Natural killer cell treated with Interleukin-12 subunit alpha and Interleukin-12 subunit beta and Interleukin-15 and Interleukin-18, amount 100 ng/mL, for 72 hours (primary cell): ENCODE results near the gene SMARCD3. TPM values are rescaled to one million over a fixed set of nuclear protein-coding genes. Genes with fewer than 3 reads are reported as not detected.

Experiments used
- ATAC-seq, 2 donors: fragments of 150-1000 bp; cut with Tn5 transposase in 1 of 2; sonication (Bioruptor Pico), chemical (Tn5 transposase) in 1 of 2; 2 replicates each; pipeline ENCODE4 v1.10.0; 2021
- DNase-seq: peaks from one replicate; pipeline ENCODE4 v3.0.0; 2022; ENCODE audit warnings: low spot score
- H3K27ac Mint-ChIP-seq, 2 donors: 1 replicate in 1 of 2; 2 replicates in 1 of 2; pipeline ENCODE4 v1.8.0; 2022; ENCODE audit warnings: mixed read lengths in 2 of 2, mild to moderate bottlenecking in 1 of 2, moderate library complexity in 1 of 2
- H3K27me3 Mint-ChIP-seq, 2 donors: 1 replicate in 1 of 2; 2 replicates in 1 of 2; pipeline ENCODE4 v1.8.0; 2022; ENCODE audit warnings: mixed read lengths in 2 of 2
- H3K36me3 Mint-ChIP-seq: one replicate; pipeline ENCODE4 v1.8.0; 2022; ENCODE audit warnings: mixed read lengths
- H3K4me1 Mint-ChIP-seq, 2 donors: 1 replicate in 1 of 2; 2 replicates in 1 of 2; pipeline ENCODE4 v1.8.0; 2022; ENCODE audit warnings: low read depth in 2 of 2, mixed read lengths in 2 of 2, mild to moderate bottlenecking in 1 of 2
- H3K4me3 Mint-ChIP-seq: one replicate; pipeline ENCODE4 v1.8.0; 2022; ENCODE audit warnings: mixed read lengths
- H3K9me3 Mint-ChIP-seq: 2 replicates; pipeline ENCODE4 v1.8.0; 2022; ENCODE audit warnings: mixed read lengths
- total RNA-seq, 2 donors: library from RNA; stranded (reverse); gene quantifications; one replicate each; pipeline ENCODE4 v1.2.3, GENCODE V29; 2022

Gene SMARCD3
- 1 to 10 TPM in 1 of 2 donors, under 1 TPM in 1; 0.93 to 1.2 TPM for total RNA-seq

DNA sequence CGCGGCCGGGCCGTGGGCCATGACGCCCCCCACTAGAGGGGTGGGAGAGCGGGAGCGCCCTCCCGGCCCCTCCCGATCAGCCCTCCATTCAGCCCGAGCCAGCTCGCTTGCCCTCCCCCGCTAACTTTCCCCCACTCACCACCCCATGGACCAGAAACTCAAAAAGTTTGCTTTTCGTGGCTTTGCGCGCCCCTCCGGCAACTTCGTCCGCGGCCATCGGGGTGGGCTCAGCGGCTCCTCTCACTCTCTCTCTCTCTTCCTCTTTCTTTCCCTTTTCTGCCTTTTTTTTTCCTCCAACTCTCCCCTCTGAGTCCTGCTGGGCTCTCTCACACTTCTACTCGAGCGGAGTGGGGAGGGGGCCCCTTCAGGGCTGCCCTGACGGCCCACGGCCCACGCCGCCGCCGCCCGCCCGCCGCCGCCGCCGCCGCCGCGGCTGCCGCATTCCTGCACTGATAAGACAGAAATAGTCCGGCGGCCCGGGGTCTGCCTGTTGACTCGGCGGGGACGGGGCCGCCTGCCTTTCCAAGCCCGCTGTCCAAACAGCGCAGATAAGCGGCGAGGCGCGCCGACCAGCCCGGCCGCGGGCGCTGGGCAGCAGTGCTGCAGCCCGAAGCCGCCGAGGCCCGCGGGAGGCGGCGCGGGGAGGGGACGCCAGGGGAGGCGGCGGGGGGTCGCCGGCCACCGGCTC is at the start of gene SMARCD3:
SMARCD3 (minus strand) TSS at position 349 of the 688 bp plus-strand sequence; CDS start at position 217, 132 bp downstream.
- H3K4me1 Mint-ChIP-seq = peaks cover 27 to 33% of the 10 kb centered on the region in 2 donors

DNA sequence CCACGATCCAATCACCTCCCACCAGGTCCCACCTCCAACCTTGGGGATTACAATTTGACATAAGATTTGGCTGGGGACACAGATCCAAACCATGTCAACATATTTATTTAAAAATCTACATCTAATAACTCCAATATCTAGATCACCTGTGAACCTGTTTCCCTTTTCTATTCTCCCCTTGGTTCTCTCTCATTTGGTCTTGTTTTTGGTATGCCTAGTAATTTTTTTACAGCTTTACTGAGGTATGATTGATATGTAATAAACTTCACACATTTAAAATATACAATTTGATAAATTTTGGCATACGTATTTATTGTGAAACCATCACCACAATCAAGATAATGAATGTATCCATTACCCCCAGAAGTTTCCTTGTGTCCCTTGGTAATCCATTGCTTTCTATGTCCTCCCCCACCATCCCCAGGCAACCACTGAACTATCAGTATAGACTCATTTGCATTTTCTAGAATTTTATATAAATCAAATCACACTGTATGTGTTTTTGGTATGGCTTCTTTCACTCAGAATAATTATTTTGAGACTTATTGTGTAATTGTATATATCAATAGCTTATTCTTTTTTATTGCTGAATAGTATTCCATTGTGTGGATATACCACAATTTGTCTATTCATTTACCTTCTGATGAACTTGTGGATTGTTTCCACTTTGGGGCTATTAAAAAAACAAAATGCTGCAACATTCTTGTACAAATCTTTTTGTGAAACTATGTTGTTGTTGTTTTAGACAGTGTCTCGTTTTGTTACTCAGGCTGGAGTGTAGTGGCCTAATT is 47.9 kb upstream of the SMARCD3 start:
- no peaks in the 10 kb centered on the region for H3K36me3 Mint-ChIP-seq

More for the DNA sequence above, at the start of gene SMARCD3:
- ATAC-seq (peak; percentile 51 to 70), DNase-seq (no peak)
- Mint-ChIP-seq H3K27ac (peak within 1 kb of the TSS in 1 of 2 donors; percentile 43), H3K4me3 (peak within 1 kb of the TSS; percentile 90), H3K27me3 (peaks cover 28 to 41% of the 10 kb centered on the region in 2 donors), H3K36me3 (no peaks in the 10 kb centered on the region), H3K9me3 (no peaks in the 10 kb centered on the region)

DNA sequence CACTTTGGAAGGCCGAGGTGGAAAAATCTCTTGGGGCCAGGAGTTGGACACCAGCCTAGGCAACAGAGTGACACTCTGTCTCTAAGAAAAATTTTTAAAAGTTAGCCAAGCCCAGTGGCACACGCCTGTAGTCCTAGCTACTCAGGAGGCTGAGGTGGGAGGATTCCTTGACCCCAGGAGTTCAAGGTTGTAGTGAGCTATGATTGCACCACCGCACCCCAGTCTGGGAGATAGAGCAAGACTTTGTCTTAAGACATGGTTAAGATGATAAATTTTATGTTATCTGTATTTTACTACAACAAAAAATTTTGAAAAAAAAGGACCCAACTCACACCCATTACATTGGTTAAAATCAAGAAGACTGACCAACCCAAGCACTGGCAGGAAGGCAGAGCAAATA is 44.4 kb upstream of the SMARCD3 start:
- Mint-ChIP-seq H3K4me1 (no peaks in the 10 kb centered on the region), H3K9me3 (no peaks in the 10 kb centered on the region), H3K4me3 (no peak overlapping the region), H3K36me3 (no peaks in the 10 kb centered on the region), H3K27me3 (peaks cover 7 to 13% of the 10 kb centered on the region in 2 donors), H3K27ac (no peak overlapping the region)
- ATAC-seq = no peak
- DNase-seq = no peak

More for the DNA sequence above, 47.9 kb upstream of the SMARCD3 start:
- Mint-ChIP-seq H3K9me3 (peaks cover 3% of the 10 kb centered on the region), H3K4me1 (no peaks in the 10 kb centered on the region), H3K27me3 (peaks cover 13 to 16% of the 10 kb centered on the region in 2 donors), H3K4me3 (no peak overlapping the region), H3K27ac (no peak overlapping the region)
- ATAC-seq (no peak), DNase-seq (no peak)

DNA sequence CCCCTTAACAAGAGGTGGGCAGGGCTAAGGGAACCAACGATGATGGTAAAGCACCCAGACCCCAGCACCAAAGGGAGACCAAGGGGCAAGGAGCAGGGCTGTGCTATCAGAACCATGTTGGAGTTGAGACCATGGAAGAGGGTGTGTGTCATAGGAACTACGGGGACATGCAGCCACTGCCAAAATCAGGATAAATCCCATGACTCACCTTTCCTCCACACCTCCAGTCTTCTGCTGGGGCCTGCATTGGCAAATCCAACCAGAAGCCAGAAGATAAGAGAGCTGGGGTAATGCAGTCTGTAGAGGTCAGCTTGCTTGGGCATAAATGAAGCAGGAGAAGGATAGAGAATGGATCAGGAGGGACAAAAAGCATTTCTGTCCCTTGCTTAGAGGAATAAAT is 42.7 kb upstream of the SMARCD3 start:
- Mint-ChIP-seq H3K27me3 (peaks cover 7 to 17% of the 10 kb centered on the region in 2 donors), H3K4me1 (no peaks in the 10 kb centered on the region), H3K27ac (no peak overlapping the region), H3K9me3 (no peaks in the 10 kb centered on the region), H3K4me3 (no peak overlapping the region), H3K36me3 (no peaks in the 10 kb centered on the region)
- DNase-seq = no peak
- no peak for ATAC-seq

DNA sequence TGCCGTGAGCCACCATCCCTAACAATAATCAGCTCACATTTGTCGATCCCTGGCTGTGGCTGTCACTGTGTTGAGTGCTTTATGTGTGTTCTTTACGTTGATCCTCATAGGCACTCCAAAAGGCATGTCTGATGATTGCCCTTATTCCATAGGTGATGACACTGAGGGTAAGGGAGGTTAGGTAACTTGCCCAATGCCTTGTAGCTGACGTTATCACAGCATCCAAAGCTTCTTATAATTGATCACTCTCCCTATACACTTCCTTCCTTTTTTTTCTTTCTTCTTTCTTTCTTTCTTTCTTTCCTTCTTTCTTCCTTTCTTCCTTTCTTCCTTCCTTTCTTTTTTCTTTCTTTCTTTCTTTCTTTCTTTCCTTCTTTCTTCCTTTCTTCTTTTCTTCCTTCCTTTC is 41.9 kb upstream of the SMARCD3 start:
- Mint-ChIP-seq H3K4me3 (no peak overlapping the region), H3K4me1 (no peaks in the 10 kb centered on the region), H3K9me3 (no peaks in the 10 kb centered on the region), H3K27ac (no peak overlapping the region), H3K27me3 (peaks cover 7 to 17% of the 10 kb centered on the region in 2 donors), H3K36me3 (no peaks in the 10 kb centered on the region)
- ATAC-seq (no peak), DNase-seq (no peak)

DNA sequence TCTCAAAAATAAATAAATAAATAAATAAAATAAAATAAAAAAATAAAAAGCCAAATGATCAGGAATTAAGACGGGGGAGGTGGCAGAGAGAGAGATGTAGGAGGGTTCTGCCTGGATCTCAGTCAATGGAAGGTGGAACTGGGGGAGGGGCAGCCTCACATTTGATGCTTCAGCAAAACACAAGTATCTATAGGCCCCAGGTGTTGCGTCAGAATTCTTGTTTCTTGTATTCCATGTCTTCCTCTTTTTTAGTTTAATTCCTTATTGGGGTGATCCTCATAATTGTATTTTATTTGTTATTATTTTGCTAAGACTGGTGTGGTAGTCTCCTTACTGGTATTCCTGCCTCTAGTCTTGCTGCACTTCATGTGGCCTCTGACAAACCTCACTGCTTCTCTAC is 41.4 kb upstream of the SMARCD3 start:
- no peaks in the 10 kb centered on the region for H3K9me3 Mint-ChIP-seq
- H3K4me1 Mint-ChIP-seq = no peaks in the 10 kb centered on the region
- no peak overlapping the region for H3K27ac Mint-ChIP-seq
- DNase-seq = no peak
- H3K27me3 Mint-ChIP-seq = peaks cover 10 to 17% of the 10 kb centered on the region in 2 donors
- H3K4me3 Mint-ChIP-seq = no peak overlapping the region
- ATAC-seq = no peak
- no peaks in the 10 kb centered on the region for H3K36me3 Mint-ChIP-seq

DNA sequence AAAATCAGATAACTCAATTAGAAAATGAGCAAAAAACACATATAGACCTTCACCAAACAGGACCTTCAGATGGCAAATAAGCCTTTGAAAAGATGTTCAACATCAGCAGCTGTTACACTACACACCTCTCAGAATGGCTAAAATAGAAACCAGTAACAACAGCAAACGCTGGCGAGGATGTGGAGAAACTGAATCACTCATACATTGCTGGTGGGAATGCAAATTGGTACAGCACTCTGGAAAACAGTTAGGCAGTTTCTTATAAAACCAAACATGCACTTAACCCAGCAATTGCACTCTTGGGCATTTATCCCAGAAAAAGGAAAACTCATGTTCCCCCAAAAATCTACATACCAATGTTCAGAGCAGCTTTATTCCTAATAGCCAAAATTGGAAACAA is 37.7 kb upstream of the SMARCD3 start:
- ATAC-seq (no peak), DNase-seq (no peak)
- peaks cover 7 to 14% of the 10 kb centered on the region in 2 donors for H3K27me3 Mint-ChIP-seq
- H3K36me3 Mint-ChIP-seq = peaks cover 6% of the 10 kb centered on the region
- H3K27ac Mint-ChIP-seq = no peak overlapping the region
- H3K4me3 Mint-ChIP-seq = no peak overlapping the region
- H3K4me1 Mint-ChIP-seq = peaks cover 0 to 6% of the 10 kb centered on the region in 2 donors
- H3K9me3 Mint-ChIP-seq = no peaks in the 10 kb centered on the region

DNA sequence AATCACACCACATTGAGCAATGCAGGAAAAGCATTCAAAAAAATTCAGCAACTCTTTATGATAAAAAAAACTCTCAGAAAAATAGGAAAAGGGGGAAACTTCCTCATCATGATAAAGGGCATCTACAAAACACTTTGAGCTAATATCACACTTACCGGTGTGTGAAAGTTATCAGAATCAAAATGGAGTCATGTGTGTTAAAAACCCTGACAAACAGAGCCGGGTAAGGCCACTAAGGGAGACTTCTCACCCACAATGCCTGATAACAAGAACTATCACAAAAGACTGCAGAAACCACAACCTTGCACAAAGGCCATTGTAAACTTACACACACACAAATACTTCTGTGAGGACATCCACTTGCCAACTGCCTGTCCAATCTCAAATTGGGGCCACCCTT is 34.8 kb upstream of the SMARCD3 start:
- Mint-ChIP-seq H3K4me3 (no peak overlapping the region), H3K9me3 (no peaks in the 10 kb centered on the region), H3K27ac (no peak overlapping the region), H3K36me3 (peaks cover 6% of the 10 kb centered on the region), H3K4me1 (peaks cover 3 to 6% of the 10 kb centered on the region in 2 donors), H3K27me3 (peaks cover 12 to 23% of the 10 kb centered on the region in 2 donors)
- DNase-seq = no peak
- no peak for ATAC-seq

DNA sequence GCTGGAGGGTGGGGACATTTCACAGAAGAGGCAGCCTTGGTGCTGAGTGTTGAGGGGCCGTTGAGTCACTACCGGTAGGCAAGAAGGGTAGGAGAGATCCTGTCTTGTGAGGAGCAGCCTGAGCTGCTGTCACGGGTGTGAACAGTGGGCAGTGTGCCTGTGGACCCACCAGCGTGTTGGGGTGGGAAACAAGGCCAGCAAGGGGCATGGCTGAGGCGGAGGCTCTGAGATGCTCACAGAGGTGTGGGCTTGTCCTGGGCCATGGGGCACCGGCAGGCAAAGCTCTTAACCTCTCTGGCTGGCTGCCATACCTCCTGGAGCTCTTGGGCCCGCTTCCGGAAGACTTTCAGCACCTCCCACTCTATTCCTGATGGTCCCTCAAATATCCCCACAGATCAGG is 33.6 kb upstream of the SMARCD3 start:
- H3K27ac Mint-ChIP-seq = no peak overlapping the region
- DNase-seq = no peak
- H3K4me3 Mint-ChIP-seq = no peak overlapping the region
- peaks cover 6 to 8% of the 10 kb centered on the region in 2 donors for H3K4me1 Mint-ChIP-seq
- H3K36me3 Mint-ChIP-seq = peaks cover 6% of the 10 kb centered on the region
- peaks cover 11 to 23% of the 10 kb centered on the region in 2 donors for H3K27me3 Mint-ChIP-seq
- H3K9me3 Mint-ChIP-seq = no peaks in the 10 kb centered on the region
- no peak for ATAC-seq

DNA sequence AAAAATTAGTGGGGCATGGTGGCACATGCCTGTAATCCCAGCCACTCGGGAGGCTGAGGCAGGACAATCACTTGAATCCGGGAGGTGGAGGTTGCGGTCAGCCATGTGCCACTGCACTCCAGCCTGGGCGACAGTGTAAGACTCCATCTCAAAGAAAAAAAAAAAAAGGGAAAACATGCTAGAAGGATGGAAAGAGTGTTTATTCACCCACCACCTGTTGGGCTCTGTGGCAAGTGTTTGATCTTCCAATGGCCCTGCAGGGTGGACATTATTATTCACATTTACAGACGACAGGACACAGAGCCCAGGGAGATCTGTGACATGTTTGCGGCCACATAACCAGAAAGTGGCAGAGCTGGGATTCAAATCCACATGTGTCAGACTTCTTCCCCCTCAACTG is 33.2 kb upstream of the SMARCD3 start:
- Mint-ChIP-seq H3K27me3 (peaks cover 11 to 23% of the 10 kb centered on the region in 2 donors), H3K4me1 (peaks cover 6 to 8% of the 10 kb centered on the region in 2 donors), H3K27ac (no peak overlapping the region), H3K9me3 (no peaks in the 10 kb centered on the region), H3K36me3 (peaks cover 6% of the 10 kb centered on the region), H3K4me3 (no peak overlapping the region)
- DNase-seq (no peak), ATAC-seq (no peak)

DNA sequence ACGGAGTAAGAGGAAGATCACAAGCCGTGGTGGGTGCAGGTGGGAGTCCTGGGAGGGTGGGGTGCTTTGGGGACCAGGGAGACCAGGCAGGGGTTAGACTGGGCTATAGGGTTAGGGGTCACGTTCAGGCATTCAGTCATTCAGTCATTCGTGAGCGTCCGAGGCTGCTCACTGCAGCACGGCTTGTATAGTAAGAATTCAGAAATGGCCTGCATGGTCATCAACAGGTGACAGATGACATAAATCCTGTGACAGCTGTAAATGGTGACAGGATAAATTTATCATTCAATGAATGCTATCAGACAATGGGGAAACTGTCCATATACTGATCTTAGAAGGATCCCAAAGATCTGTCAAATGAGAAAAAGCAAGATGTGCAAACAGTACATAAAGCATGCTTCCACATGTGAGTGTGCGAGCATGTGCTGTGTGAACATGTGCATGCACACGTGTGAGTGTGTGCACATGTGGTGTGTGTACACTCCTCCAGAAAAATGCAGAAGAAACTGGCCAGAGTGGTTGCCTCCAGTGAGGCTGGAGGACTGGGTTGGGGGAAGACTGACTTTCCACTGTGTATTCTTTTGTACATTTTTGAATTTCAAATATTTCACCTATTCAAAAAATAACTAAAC is 32.0 kb upstream of the SMARCD3 start:
- no peak for ATAC-seq
- Mint-ChIP-seq H3K27ac (no peak overlapping the region), H3K9me3 (no peaks in the 10 kb centered on the region), H3K4me3 (no peak overlapping the region), H3K4me1 (peaks cover 12 to 17% of the 10 kb centered on the region in 2 donors), H3K27me3 (peaks cover 11 to 30% of the 10 kb centered on the region in 2 donors), H3K36me3 (peaks cover 6% of the 10 kb centered on the region)
- DNase-seq = no peak

DNA sequence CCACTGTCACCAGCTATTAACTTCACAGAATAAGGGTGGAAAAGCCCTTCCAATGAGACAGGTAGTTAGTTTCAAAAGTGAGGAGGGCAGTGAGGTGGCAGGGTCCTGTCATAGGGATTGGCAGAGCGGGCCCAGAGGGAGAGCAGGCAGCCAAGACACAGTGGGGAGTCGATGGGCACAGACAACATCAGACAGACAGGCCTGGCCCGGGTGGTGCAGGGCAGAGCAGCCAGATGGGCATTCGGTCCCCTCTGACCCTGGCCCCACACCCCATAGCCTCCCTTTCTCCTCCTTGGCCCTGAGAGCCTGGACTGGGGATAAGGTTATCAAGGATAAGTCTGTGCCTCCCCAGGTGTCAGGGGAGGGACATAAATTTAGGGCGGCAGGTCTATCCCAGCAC is 31.4 kb upstream of the SMARCD3 start:
- H3K27me3 Mint-ChIP-seq = peaks cover 10 to 27% of the 10 kb centered on the region in 2 donors
- ATAC-seq (no peak), DNase-seq (no peak)
- H3K4me3 Mint-ChIP-seq = no peak overlapping the region
- H3K4me1 Mint-ChIP-seq = peaks cover 12 to 17% of the 10 kb centered on the region in 2 donors
- no peaks in the 10 kb centered on the region for H3K9me3 Mint-ChIP-seq
- no peak overlapping the region for H3K27ac Mint-ChIP-seq
- peaks cover 6% of the 10 kb centered on the region for H3K36me3 Mint-ChIP-seq

DNA sequence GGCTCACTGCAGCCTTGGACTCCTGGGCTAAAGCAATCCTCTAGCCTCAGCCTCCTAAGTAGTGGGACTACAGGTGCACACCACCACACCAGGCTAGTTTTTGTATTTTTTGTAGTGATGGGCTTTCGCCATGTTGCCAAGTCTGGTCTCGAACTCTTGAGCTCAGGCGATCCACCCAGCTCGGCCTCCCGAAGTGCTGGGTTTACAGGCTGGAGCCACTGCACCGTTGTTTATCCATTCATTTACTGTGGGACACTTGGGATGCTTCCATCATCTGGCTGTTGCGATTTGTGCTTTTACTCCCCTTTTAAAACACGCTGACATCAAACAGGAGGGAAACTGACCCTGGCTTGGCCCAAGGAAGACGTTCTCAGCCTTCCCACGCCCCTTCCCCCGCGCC is 30.5 kb upstream of the SMARCD3 start:
- DNase-seq (no peak), ATAC-seq (no peak)
- Mint-ChIP-seq H3K27ac (no peak overlapping the region), H3K36me3 (peaks cover 6% of the 10 kb centered on the region), H3K9me3 (no peaks in the 10 kb centered on the region), H3K4me3 (no peak overlapping the region), H3K4me1 (peaks cover 12 to 20% of the 10 kb centered on the region in 2 donors), H3K27me3 (peaks cover 13 to 25% of the 10 kb centered on the region in 2 donors)

DNA sequence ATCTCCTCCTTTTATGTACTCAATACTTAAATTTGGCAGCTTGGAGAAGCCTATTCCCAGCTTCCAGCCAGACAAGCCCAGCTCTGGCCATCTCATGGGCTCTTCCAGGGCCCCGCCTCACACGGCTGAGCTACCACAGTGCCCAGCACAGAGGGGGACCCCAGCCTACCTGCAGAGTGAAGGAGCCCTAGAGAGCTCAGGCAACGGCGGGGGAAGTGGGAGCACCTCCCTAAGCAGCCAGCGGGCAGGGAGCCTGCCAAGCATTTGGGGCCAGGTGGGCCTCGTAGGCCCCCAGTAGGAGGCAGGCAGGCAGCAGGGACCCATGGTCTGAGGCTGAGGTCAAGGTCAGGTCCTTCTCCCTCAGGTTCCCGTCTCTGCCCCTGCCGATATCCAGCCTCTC is 29.1 kb upstream of the SMARCD3 start:
- DNase-seq (no peak), ATAC-seq (no peak)
- no peak overlapping the region for H3K27ac Mint-ChIP-seq

More for the DNA sequence above, 29.1 kb upstream of the SMARCD3 start:
- no peaks in the 10 kb centered on the region for H3K36me3 Mint-ChIP-seq
- H3K4me3 Mint-ChIP-seq = peak overlapping the region; percentile 42
- H3K27me3 Mint-ChIP-seq = peaks cover 13 to 18% of the 10 kb centered on the region in 2 donors
- peaks cover 6 to 20% of the 10 kb centered on the region in 2 donors for H3K4me1 Mint-ChIP-seq
- H3K9me3 Mint-ChIP-seq = no peaks in the 10 kb centered on the region
